PC-9 (cell line): ENCODE measurements around the gene SOSTDC1. TPM values are rescaled to one million over a fixed set of nuclear protein-coding genes. Genes with fewer than 3 reads are reported as not detected.
"Not testable (repeated sequence)": the region's sequence is repeated elsewhere in the genome, so short reads cannot be mapped to it uniquely, and the experiment has no call there.

Experiments
- BruUV-seq: library from RNA; stranded (reverse); fragments of 400-500 nt; replicated peaks from 2 replicates; lab custom pipeline; 2021; lab: Mats Ljungman, UMichigan
- CTCF ChIA-PET: fragments of 300-600 bp; sonication (Branson Sonifier 250); formaldehyde crosslinking; loops from one replicate; lab custom pipeline; 2022; ENCODE audit warnings: antibody characterized with exemption; lab: Charles Lee
- POLR2A ChIA-PET: fragments of 300-600 bp; sonication (Branson Sonifier 250); formaldehyde crosslinking; loops from one replicate; lab custom pipeline; 2022; ENCODE audit warnings: antibody characterized with exemption; ENCODE audit not compliant: unreplicated experiment; lab: Charles Lee
- DNase-seq, 2 experiments: peaks; one replicate each; pipeline versions ENCODE4 v3.0.0 to v3.0.0-alpha.2; 2015 to 2022; ENCODE audit warnings: mixed read lengths in 1 of 2
- H2AFZ ChIP-seq: fragments of 200-600 bp; sonication (generic); 2 replicates; pipeline ENCODE4 v1.8.1; 2017; ENCODE audit warnings: antibody characterized with exemption
- H3F3A ChIP-seq: fragments of 200-600 bp; sonication (generic); 2 replicates; pipeline ENCODE4 v1.8.1; 2017; ENCODE audit warnings: antibody characterized with exemption, mild to moderate bottlenecking, low read depth; ENCODE audit not compliant: insufficient read depth
- H3K27ac ChIP-seq: fragments of 200-600 bp; sonication (generic); 2 replicates; pipeline ENCODE4 v1.6.1; 2016; ENCODE audit warnings: mixed run types
- H3K27me3 ChIP-seq: fragments of 200-600 bp; sonication (generic); 2 replicates; pipeline ENCODE4 v1.6.1; 2016; ENCODE audit warnings: low read depth, mixed run types; ENCODE audit not compliant: insufficient read depth
- H3K36me3 ChIP-seq: fragments of 200-600 bp; sonication (generic); 2 replicates; pipeline ENCODE4 v1.6.1; 2016; ENCODE audit warnings: low read depth, mixed run types
- H3K4me1 ChIP-seq: fragments of 200-600 bp; sonication (generic); replicated peaks from 2 replicates; pipeline ENCODE4 v1.6.1; 2016; ENCODE audit warnings: mixed run types; ENCODE audit not compliant: insufficient read depth
- H3K4me2 ChIP-seq: fragments of 200-600 bp; sonication (generic); 2 replicates; pipeline ENCODE4 v1.6.1; 2017; ENCODE audit warnings: mixed run types
- H3K4me3 ChIP-seq: fragments of 200-600 bp; sonication (generic); 2 replicates; pipeline ENCODE4 v1.6.1; 2016; ENCODE audit warnings: mixed run types
- H3K79me2 ChIP-seq: fragments of 200-600 bp; sonication (generic); 2 replicates; pipeline ENCODE4 v1.6.1; 2017; ENCODE audit warnings: low read depth, mixed run types
- H3K9me2 ChIP-seq: fragments of 200-600 bp; sonication (generic); 2 replicates; pipeline ENCODE4 v1.8.1; 2017; ENCODE audit warnings: mild to moderate bottlenecking; ENCODE audit not compliant: insufficient read depth
- H3K9me3 ChIP-seq: fragments of 200-600 bp; sonication (generic); 2 replicates; pipeline ENCODE4 v1.8.1; 2016; ENCODE audit warnings: low read depth; ENCODE audit not compliant: insufficient read depth
- H4K20me1 ChIP-seq: fragments of 200-600 bp; sonication (generic); 2 replicates; pipeline ENCODE4 v1.8.1; 2017; ENCODE audit not compliant: insufficient read depth
- CTCF ChIP-seq: fragments of 200-600 bp; sonication (generic); conservative IDR thresholded peaks from 2 replicates; pipeline ENCODE4 v1.6.1; 2017; ENCODE audit warnings: mixed run types, antibody characterized with exemption, mild to moderate bottlenecking, moderate library complexity
- EZH2 ChIP-seq: fragments of 200-600 bp; sonication (generic); IDR thresholded peaks from 2 replicates; pipeline ENCODE4 v1.8.0; 2017; ENCODE audit warnings: antibody characterized with exemption, low read depth
- intact Hi-C: fragments of 100-400 bp; cut with micrococcal nuclease; formaldehyde crosslinking; loops from one replicate; pipeline ENCODE4 v1.10.0; 2022; ENCODE audit not compliant: unreplicated experiment
- total RNA-seq: library from RNA; stranded (reverse); gene quantifications from 2 replicates; pipeline ENCODE4 v1.2.3, GENCODE V29; 2021

Gene SOSTDC1
- total RNA-seq, 1 experiment from 2014 or later, result not detected

DNA sequence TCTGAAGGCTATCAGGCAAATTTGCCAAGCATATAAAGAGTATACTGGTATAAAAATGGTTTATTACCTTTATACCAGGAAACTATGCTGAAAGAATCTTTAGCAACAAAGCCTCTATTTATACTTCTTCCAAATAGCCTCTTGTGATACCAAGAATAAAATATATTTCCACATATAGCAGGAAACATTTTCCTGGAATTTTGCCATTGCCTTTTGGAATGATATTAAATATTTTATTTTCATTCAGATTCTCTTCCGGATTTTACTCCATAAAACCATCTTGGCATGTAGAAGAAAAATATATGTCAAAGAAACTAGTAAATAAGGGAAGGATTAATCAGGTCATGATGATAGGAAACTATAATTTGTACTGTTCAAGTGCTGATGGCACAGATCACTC is 17.7 kb downstream of the SOSTDC1 start:
- Histone ChIP-seq H3K9me2 (no peaks in the 10 kb centered on the region), H3K4me1 (no peaks in the 10 kb centered on the region), H4K20me1 (no peaks in the 10 kb centered on the region), H3K79me2 (no peaks in the 10 kb centered on the region), H3K4me2 (no peak overlapping the region), H2AFZ (no peak overlapping the region), H3K9me3 (no peaks in the 10 kb centered on the region), H3K27me3 (no peaks in the 10 kb centered on the region), H3K4me3 (no peak overlapping the region), H3K27ac (no peak overlapping the region), H3K36me3 (no peaks in the 10 kb centered on the region), H3F3A (no peaks in the 10 kb centered on the region)
- ChIA-PET POLR2A (no interaction called here), CTCF (no interaction called here)
- TF ChIP-seq EZH2 (no peak), CTCF (no peak)
- DNase-seq, result no peak
- intact Hi-C loops, result no loop called here
- no TSS peak for BruUV-seq

DNA sequence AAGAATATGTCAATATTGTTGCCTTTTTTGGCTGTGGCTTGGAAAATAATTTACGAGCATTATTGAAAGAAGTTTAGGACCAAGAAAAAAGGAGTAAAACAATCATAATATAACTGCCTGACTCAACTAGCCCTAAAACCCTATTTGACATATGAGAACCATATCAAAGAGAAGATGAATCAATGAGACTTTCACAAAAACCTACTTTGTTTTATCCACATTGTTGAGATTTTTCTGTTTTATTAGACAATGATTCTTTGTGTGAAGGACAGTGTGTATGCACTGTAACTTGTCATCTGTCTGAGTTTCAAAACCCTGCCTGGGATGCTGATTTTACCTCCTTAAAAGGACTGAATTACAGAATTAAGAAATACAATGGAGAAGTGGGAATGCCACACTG is 19.0 kb downstream of the SOSTDC1 start:
- intact Hi-C loops, result no loop called here
- POLR2A ChIA-PET, result no interaction called here

DNA sequence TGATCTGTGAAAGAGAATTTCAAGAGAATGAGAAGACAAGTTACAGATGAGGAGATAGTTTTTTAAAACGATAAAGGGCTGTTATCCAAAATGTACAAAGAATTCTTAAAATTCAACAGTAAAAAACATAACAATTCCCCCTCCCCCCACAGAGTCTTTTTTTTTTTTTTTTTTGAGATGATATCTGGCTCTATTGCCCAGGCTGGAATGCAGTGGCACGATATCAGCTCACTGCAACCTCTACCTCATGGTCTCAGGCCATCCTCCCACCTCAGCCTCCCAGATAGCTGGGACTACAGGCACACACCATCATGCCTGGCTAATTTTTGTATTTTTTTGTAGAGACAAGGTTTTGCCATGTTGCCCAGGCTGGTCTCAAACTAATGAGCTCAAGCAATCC is 21.7 kb downstream of the SOSTDC1 start:
- H3F3A ChIP-seq, H3K4me1 ChIP-seq, H2AFZ ChIP-seq, DNase-seq, intact Hi-C loops, H3K4me3 ChIP-seq, H4K20me1 ChIP-seq, H3K4me2 ChIP-seq, H3K36me3 ChIP-seq, H3K27me3 ChIP-seq, H3K79me2 ChIP-seq, H3K9me2 ChIP-seq, H3K27ac ChIP-seq, H3K9me3 ChIP-seq, BruUV-seq: not testable (repeated sequence)
- ChIA-PET CTCF (interaction anchor here (0.7 kb wide), 1 partner anchor 102 kb away, joined by 7 read pairs; no protein-coding TSS in a partner anchor), POLR2A (interaction anchor here (0.5 to 0.6 kb wide), 2 partner anchors 96 to 360 kb away, joined by 3 to 5 read pairs; no protein-coding TSS in a partner anchor)

More for the DNA sequence above, 19.0 kb downstream of the SOSTDC1 start:
- no peak overlapping the region for H3K4me2 ChIP-seq
- no peak overlapping the region for H3K27ac ChIP-seq
- no peak for DNase-seq
- no peaks in the 10 kb centered on the region for H3K27me3 ChIP-seq
- H2AFZ ChIP-seq, result no peak overlapping the region
- H3K36me3 ChIP-seq, result no peaks in the 10 kb centered on the region
- no peaks in the 10 kb centered on the region for H3K79me2 ChIP-seq
- no peaks in the 10 kb centered on the region for H4K20me1 ChIP-seq
- TF ChIP-seq CTCF (no peak), EZH2 (no peak)
- no TSS peak for BruUV-seq
- no peaks in the 10 kb centered on the region for H3F3A ChIP-seq
- H3K9me3 ChIP-seq, result no peaks in the 10 kb centered on the region
- no peak overlapping the region for H3K4me3 ChIP-seq
- CTCF ChIA-PET, result no interaction called here
- H3K9me2 ChIP-seq, result no peaks in the 10 kb centered on the region
- no peaks in the 10 kb centered on the region for H3K4me1 ChIP-seq

GRCh38 chr7:16438988-16439387 is 26.6 kb downstream of the SOSTDC1 start:
- intact Hi-C loops, result no loop called here
- Histone ChIP-seq H3K27ac (no peak overlapping the region), H3K36me3 (no peaks in the 10 kb centered on the region), H3K4me2 (no peak overlapping the region), H4K20me1 (no peaks in the 10 kb centered on the region), H3K9me3 (no peaks in the 10 kb centered on the region), H3K4me1 (0 out of 2 replicates have a peak, but pooled peaks cover 5% of the 10 kb centered on the region), H3K79me2 (no peaks in the 10 kb centered on the region), H3K27me3 (no peaks in the 10 kb centered on the region), H2AFZ (no peak overlapping the region), H3K4me3 (no peak overlapping the region), H3K9me2 (no peaks in the 10 kb centered on the region), H3F3A (no peaks in the 10 kb centered on the region)
- CTCF ChIA-PET, result no interaction called here
- POLR2A ChIA-PET, result no interaction called here
- DNase-seq, result no peak
- no TSS peak for BruUV-seq
- TF ChIP-seq CTCF (no peak), EZH2 (no peak)
